WI38 (cell line): ENCODE measurements around the gene CACNA1D.
"Not testable (repeated sequence)": the region's sequence is repeated elsewhere in the genome, so short reads cannot be mapped to it uniquely, and the experiment has no call there.

Experiments
- H3K4me3 ChIP-seq: 2 replicates; pipeline ENCODE4 v1.5.1; 2011; ENCODE audit warnings: low read depth, mild to moderate bottlenecking, control low read depth, low read length
- CTCF ChIP-seq: IDR thresholded peaks from 2 replicates; pipeline ENCODE4 v1.5.1; 2012; ENCODE audit warnings: low read depth, mild to moderate bottlenecking, control low read depth, low read length

The CACNA1D gene

DNA sequence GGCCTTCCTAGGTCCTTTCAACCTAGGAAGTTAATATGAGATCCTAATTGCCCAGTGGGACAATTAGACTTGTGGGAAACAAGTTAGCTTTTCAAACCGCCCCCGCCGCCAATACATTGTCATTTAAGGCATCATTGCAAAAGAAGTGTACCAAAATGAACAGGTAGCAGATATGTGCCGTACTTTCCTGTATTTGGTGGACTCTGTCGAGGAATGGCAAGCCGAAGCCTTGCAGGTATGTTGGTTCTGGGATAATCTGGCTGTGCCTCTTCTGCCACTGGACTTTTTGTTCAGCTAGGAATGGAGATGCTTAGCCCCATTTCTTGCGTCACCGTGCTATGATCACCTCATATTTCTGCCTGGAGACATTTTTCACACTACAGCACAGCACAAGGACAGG is 157.5 kb downstream of the CACNA1D start:
- TF ChIP-seq CTCF, result no peak
- no peak overlapping the region for H3K4me3 ChIP-seq

GRCh38 chr3:53657651-53658050 is 163.2 kb downstream of the CACNA1D start:
- H3K4me3 ChIP-seq, result no peak overlapping the region
- no peak for TF ChIP-seq CTCF

GRCh38 chr3:53658613-53659193 is 164.3 kb downstream of the CACNA1D start:
- no peak for TF ChIP-seq CTCF
- H3K4me3 ChIP-seq, result no peak overlapping the region

- H3K4me3 ChIP-seq, result no peak overlapping the region
- no peak for TF ChIP-seq CTCF
Measured at GRCh38 chr3:53659996-53660395, 165.6 kb downstream of the CACNA1D start.

GRCh38 chr3:53661480-53661879 is 167.1 kb downstream of the CACNA1D start:
- no peak overlapping the region for H3K4me3 ChIP-seq
- TF ChIP-seq CTCF, result no peak

- not testable (repeated sequence) for H3K4me3 ChIP-seq
Measured at GRCh38 chr3:53664812-53665211, 170.4 kb downstream of the CACNA1D start.

DNA sequence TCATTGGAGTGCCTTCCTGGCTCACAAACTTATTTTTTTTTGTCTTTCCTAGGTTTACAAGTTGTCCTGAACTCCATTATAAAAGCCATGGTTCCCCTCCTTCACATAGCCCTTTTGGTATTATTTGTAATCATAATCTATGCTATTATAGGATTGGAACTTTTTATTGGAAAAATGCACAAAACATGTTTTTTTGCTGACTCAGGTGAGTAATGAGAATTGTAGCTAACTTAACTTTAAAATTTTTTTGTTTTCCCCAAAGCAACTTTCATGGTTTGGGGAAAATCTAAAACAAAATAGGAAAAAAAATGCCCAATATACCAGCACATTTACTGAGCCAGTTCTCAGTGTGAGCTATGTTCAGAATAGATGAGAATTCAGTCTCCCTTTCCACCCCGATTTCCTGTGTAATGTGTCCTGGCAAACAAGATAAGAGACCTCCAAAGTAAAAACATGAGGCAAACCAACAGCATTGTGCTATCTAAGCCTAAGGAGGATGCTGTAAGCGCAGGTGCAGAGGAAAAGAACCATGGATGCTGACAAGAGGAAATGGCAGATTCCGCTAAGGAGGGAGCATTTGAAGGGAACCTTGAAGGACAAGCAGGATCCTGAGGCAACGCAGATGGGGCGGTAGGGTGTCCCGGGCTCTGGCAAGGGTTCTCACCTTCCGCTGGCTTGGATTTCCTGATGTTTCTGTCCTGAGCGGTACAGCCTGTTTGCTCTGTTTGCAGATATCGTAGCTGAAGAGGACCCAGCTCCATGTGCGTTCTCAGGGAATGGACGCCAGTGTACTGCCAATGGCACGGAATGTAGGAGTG is 171.4 kb downstream of the CACNA1D start:
- no peak for TF ChIP-seq CTCF
- H3K4me3 ChIP-seq, result no peak overlapping the region
